Jurkat, Clone E6-1 (cell line): ENCODE results near the gene KDM2A.

ENCODE experiments used
- DNase-seq: peaks from one replicate; pipeline ENCODE4 v3.0.0-alpha.2; 2011; ENCODE audit warnings: low read depth, low spot score
- H3K4me3 ChIP-seq: 2 replicates; pipeline ENCODE4 v1.5.1; 2011; ENCODE audit warnings: mild to moderate bottlenecking, low read length, control low read depth, moderate library complexity

Gene KDM2A

DNA sequence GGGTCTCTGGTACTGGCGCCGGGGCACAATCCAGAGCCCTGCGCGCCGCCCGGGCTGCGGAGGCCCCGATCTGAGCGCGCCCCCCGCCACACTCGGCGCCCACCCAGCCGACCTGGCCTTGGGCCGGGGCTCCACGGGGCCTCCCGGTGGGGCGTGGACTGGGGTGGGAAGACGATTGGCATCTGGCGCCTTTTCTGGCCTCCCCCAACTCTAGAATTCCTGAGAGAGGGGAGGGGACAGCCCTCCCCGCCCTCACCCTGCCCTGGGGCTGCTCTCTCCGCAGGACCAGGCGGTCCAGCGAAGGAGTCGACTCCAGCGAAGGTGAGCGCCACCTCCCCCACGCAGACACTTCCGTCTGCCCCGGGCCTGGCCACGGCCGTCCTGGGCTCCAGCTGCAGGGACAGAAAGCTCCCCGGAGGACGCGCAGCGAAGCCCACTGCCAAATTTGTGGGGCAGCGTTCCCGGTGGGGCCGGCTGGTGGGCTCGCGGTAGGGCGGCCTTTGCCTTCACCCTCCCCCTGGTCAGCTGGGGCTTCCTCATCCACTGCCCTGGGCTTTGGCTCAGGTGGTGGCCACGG is 184.9 kb downstream of the KDM2A start:
- no peak for DNase-seq
- no peak overlapping the region for H3K4me3 ChIP-seq

- no peak for DNase-seq
- H3K4me3 ChIP-seq = no peak overlapping the region
These were observed 185.5 kb downstream of the KDM2A start for GRCh38 chr11:67304511-67305113.

DNA sequence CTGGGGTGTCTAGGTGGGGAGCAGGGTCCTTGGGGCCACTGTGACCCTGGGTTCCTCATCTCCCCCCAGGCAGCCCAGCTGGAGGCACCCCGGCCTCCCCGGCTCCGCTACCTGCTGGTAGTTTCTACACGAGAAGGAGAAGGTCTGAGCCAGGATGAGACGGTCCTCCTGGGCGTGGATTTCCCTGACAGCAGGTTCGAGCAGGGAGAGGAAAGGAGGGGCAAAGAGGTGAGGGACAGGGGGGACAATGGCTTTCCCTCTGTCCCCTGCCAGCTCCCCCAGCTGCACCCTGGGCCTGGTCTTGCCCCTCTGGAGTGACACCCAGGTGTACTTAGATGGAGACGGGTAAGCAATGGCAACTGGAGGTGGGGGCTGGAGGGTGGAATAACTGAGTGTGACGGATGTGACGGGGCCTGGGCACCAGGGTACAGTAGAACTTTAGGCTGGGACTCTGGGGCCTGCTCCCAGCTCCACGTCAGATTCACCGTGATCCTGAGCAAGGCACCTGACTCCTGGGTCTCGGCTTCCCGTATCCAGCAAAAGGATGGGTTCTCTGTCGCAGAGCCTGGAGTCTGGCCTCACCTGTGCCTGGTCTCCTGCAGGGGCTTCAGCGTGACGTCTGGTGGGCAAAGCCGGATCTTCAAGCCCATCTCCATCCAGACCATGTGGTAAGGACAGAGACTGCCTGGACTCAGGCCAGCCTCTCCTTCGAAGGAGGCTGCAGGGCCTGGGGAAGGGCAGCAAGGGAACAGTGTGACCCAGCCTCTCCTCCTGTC is 187.9 kb downstream of the KDM2A start:
- no peak for DNase-seq

DNA sequence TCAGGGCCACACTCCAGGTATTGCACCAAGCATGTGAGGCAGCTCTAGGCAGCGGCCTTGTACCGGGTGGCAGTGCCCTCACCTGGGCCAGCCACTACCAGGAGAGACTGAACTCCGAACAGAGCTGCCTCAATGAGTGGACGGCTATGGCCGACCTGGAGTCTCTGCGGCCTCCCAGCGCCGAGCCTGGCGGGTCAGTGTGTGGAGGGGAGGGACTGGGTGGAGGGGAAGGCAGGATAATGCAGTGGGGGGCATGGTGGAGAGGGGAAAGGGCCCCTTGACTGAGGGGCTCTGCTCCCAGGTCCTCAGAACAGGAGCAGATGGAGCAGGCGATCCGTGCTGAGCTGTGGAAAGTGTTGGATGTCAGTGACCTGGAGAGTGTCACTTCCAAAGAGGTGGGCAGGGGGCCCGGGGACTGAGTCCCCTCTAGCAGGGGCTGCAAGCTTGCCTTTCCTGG is 188.5 kb downstream of the KDM2A start:
- H3K4me3 ChIP-seq = no peak overlapping the region
- no peak for DNase-seq

More for the DNA sequence above, 187.9 kb downstream of the KDM2A start:
- no peak overlapping the region for H3K4me3 ChIP-seq
